ENCODE data around the gene PSKH1.

PSKH1 gene

DNA sequence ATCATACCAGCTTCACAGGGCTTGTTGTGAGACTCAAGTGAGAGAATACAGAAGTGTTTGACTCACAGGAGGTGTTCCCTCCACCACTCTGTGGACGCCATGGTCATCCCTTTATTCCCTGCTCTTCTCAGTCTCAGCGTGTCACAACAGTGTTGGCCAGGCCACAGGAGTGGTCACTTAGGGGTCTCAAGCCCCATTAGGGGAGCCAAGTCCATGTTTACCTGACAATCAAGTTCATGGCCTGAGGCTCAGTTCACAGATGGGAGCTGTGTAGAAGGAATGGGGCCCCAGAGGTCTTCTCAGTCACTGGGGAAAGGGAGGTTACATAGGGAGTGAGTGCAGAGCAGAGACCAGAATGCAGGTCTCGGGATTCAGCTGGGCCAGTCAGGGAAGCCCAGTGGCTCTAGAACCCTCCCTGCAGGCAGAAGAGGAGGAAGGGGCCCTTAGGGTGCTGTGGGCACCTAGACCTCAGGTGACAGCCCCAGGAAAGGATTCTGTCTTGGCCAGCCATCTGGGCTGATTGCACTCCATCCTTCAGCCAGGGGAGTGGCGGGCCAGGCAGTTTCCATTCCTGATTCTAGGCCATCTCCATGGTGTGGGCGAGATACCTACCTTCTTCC lies 36.0 kb upstream of the PSKH1 start:
- DNase-seq (ENCODE audit: extremely low spot score): no peak
- POLR2A ChIA-PET: interaction anchor here (1.0 kb wide), 1 partner anchor 11 kb away, joined by 3 read pairs; the partner anchor contains the start of gene NUTF2
- CTCF ChIA-PET: interaction anchor here (1.0 to 1.5 kb wide), 5 partner anchors 11 to 184 kb away, joined by 3 to 5 read pairs (median 3); no protein-coding TSS in a partner anchor
- TF ChIP-seq CTCF (IDR thresholded peaks at IDR 0.05; ENCODE audit: control extremely low read depth, extremely low read depth, low read depth, missing control alignments): no peak

- ChIA-PET POLR2A (interaction anchor here (1.0 kb wide), 1 partner anchor 11 kb away, joined by 3 read pairs; the partner anchor contains the start of gene NUTF2), CTCF (interaction anchor here (1.0 to 1.5 kb wide), 4 partner anchors 11 to 41 kb away, joined by 3 to 5 read pairs (median 4); no protein-coding TSS in a partner anchor)
- TF ChIP-seq CTCF (IDR thresholded peaks at IDR 0.05; ENCODE audit: control extremely low read depth, extremely low read depth, low read depth, missing control alignments): no peak
- DNase-seq (ENCODE audit: extremely low spot score): no peak
These were observed 35.4 kb upstream of the PSKH1 start for GRCh38 chr16:67857547-67858233.

GRCh38 chr16:67858500-67858899 lies 34.6 kb upstream of the PSKH1 start:
- ChIA-PET CTCF (interaction anchor here (1.5 to 7.8 kb wide), 2 partner anchors 10 to 42 kb away, joined by 5 to 53 read pairs; no protein-coding TSS in a partner anchor), POLR2A (no interaction called here)
- no peak for DNase-seq (ENCODE audit: extremely low spot score)
- no peak for TF ChIP-seq CTCF (IDR thresholded peaks at IDR 0.05; ENCODE audit: control extremely low read depth, extremely low read depth, low read depth, missing control alignments)

GRCh38 chr16:67860589-67861398 lies 32.3 kb upstream of the PSKH1 start:
- ChIA-PET CTCF (interaction anchor here (1.0 to 7.8 kb wide), 7 partner anchors 17 to 340 kb away, joined by 3 to 53 read pairs (median 7); partner anchors contain the start of gene NRN1L), POLR2A (interaction anchor here (1.4 kb wide), 1 partner anchor 18 kb away, joined by 3 read pairs; no protein-coding TSS in a partner anchor)
- TF ChIP-seq CTCF (IDR thresholded peaks at IDR 0.05; ENCODE audit: control extremely low read depth, extremely low read depth, low read depth, missing control alignments): no peak
- DNase-seq (ENCODE audit: extremely low spot score): no peak

- ChIA-PET POLR2A (interaction anchor here (0.6 to 1.4 kb wide), 2 partner anchors 17 to 40 kb away, joined by 3 read pairs; no protein-coding TSS in a partner anchor), CTCF (interaction anchor here (2.3 to 7.8 kb wide), 5 partner anchors 10 to 341 kb away, joined by 7 to 53 read pairs (median 12); partner anchors contain the start of gene NRN1L)
- TF ChIP-seq CTCF (IDR thresholded peaks at IDR 0.05; ENCODE audit: control extremely low read depth, extremely low read depth, low read depth, missing control alignments): no peak
- DNase-seq (ENCODE audit: extremely low spot score): no peak
These were observed 31.2 kb upstream of the PSKH1 start for GRCh38 chr16:67861877-67862276.

Measured in GM10248 (cell line).